OCI-LY7 (cell line): ENCODE results near the gene SMAP1.

Source experiments
- EZH2phosphoT487 ChIP-seq: fragments of 200-600 bp; sonication (generic); IDR thresholded peaks from 2 replicates; pipeline ENCODE4 v1.6.1; 2018; ENCODE audit warnings: low read depth, borderline replicate concordance, mild to moderate bottlenecking, mixed run types, antibody characterized with exemption, low read length, moderate library complexity, mixed read lengths
- TF ChIP-seq, protein P1 (sequence below): fragments of 200-600 bp; sonication (generic); conservative IDR thresholded peaks from 2 replicates; pipeline ENCODE4 v1.5.1; 2014; ENCODE audit warnings: mild to moderate bottlenecking, antibody characterized with exemption, low read length, moderate library complexity, mixed read lengths

- no peak for TF ChIP-seq EZH2phosphoT487
- TF ChIP-seq, protein P1, sequence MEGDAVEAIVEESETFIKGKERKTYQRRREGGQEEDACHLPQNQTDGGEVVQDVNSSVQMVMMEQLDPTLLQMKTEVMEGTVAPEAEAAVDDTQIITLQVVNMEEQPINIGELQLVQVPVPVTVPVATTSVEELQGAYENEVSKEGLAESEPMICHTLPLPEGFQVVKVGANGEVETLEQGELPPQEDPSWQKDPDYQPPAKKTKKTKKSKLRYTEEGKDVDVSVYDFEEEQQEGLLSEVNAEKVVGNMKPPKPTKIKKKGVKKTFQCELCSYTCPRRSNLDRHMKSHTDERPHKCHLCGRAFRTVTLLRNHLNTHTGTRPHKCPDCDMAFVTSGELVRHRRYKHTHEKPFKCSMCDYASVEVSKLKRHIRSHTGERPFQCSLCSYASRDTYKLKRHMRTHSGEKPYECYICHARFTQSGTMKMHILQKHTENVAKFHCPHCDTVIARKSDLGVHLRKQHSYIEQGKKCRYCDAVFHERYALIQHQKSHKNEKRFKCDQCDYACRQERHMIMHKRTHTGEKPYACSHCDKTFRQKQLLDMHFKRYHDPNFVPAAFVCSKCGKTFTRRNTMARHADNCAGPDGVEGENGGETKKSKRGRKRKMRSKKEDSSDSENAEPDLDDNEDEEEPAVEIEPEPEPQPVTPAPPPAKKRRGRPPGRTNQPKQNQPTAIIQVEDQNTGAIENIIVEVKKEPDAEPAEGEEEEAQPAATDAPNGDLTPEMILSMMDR: no peak
These were observed 773 bp downstream of the SMAP1 start for GRCh38 chr6:70668499-70668812.
